HL-60 (cell line): ENCODE measurements around the gene NR4A3.

ENCODE experiments used
- GABPA ChIP-seq: IDR thresholded peaks from 2 replicates; pipeline ENCODE4 v1.6.1; 2012; ENCODE audit warnings: low read depth
- POLR2AphosphoS5 ChIP-seq: IDR thresholded peaks from 2 replicates; pipeline ENCODE4 v1.6.1; 2012; ENCODE audit warnings: low read depth
- TF ChIP-seq, protein P1 (sequence below): IDR thresholded peaks from one replicate; pipeline ENCODE4 v1.5.1; 2011; ENCODE audit warnings: low read length, control low read depth, inconsistent platforms; ENCODE audit not compliant: insufficient read depth
- TF ChIP-seq, protein P2 (sequence below): IDR thresholded peaks from 2 replicates; pipeline ENCODE4 v1.6.1; 2012; ENCODE audit warnings: low read depth; ENCODE audit not compliant: insufficient replicate concordance

GRCh38 chr9:99813739-99814138 is 7.9 kb upstream of the NR4A3 start:
- TF ChIP-seq, protein P1, sequence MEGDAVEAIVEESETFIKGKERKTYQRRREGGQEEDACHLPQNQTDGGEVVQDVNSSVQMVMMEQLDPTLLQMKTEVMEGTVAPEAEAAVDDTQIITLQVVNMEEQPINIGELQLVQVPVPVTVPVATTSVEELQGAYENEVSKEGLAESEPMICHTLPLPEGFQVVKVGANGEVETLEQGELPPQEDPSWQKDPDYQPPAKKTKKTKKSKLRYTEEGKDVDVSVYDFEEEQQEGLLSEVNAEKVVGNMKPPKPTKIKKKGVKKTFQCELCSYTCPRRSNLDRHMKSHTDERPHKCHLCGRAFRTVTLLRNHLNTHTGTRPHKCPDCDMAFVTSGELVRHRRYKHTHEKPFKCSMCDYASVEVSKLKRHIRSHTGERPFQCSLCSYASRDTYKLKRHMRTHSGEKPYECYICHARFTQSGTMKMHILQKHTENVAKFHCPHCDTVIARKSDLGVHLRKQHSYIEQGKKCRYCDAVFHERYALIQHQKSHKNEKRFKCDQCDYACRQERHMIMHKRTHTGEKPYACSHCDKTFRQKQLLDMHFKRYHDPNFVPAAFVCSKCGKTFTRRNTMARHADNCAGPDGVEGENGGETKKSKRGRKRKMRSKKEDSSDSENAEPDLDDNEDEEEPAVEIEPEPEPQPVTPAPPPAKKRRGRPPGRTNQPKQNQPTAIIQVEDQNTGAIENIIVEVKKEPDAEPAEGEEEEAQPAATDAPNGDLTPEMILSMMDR: no peak
- TF ChIP-seq, protein P2, sequence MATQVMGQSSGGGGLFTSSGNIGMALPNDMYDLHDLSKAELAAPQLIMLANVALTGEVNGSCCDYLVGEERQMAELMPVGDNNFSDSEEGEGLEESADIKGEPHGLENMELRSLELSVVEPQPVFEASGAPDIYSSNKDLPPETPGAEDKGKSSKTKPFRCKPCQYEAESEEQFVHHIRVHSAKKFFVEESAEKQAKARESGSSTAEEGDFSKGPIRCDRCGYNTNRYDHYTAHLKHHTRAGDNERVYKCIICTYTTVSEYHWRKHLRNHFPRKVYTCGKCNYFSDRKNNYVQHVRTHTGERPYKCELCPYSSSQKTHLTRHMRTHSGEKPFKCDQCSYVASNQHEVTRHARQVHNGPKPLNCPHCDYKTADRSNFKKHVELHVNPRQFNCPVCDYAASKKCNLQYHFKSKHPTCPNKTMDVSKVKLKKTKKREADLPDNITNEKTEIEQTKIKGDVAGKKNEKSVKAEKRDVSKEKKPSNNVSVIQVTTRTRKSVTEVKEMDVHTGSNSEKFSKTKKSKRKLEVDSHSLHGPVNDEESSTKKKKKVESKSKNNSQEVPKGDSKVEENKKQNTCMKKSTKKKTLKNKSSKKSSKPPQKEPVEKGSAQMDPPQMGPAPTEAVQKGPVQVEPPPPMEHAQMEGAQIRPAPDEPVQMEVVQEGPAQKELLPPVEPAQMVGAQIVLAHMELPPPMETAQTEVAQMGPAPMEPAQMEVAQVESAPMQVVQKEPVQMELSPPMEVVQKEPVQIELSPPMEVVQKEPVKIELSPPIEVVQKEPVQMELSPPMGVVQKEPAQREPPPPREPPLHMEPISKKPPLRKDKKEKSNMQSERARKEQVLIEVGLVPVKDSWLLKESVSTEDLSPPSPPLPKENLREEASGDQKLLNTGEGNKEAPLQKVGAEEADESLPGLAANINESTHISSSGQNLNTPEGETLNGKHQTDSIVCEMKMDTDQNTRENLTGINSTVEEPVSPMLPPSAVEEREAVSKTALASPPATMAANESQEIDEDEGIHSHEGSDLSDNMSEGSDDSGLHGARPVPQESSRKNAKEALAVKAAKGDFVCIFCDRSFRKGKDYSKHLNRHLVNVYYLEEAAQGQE: no peak
- TF ChIP-seq POLR2AphosphoS5 (no peak), GABPA (no peak)
